Measurements from ENCODE around the gene BTBD9. TPM values are rescaled to one million over a fixed set of nuclear protein-coding genes. Genes with fewer than 3 reads are reported as not detected.

BTBD9 gene
- total RNA-seq, 1 experiment from 2014 or later = 4.3 TPM

- Histone ChIP-seq H3K9ac (ENCODE audit: low read length) (no peak overlapping the region), H4K20me1 (ENCODE audit: low read length) (no peaks in the 10 kb centered on the region), H3K36me3 (ENCODE audit: low read depth, low read length) (no peaks in the 10 kb centered on the region), H3K27me3 (ENCODE audit: low read length) (no peaks in the 10 kb centered on the region), H3K9me2 (replicated peaks; ENCODE audit: low read length) (no peaks in the 10 kb centered on the region), H3K4me3 (ENCODE audit: low read length) (no peak overlapping the region), H3K9me3 (ENCODE audit: low read length) (no peaks in the 10 kb centered on the region), H2AFZ (ENCODE audit: low read length) (no peak overlapping the region), H3K27ac (ENCODE audit: low read length) (peak overlapping the region; percentile 11), H3K79me2 (ENCODE audit: low read length) (no peaks in the 10 kb centered on the region), H3K4me2 (ENCODE audit: low read length) (peak overlapping the region; percentile 53), H3K4me1 (ENCODE audit: insufficient read depth, low read length) (peaks cover 29% of the 10 kb centered on the region), H3F3A (ENCODE audit: low read length, unreplicated experiment) (peaks cover 8% of the 10 kb centered on the region)
- intact Hi-C loops (cut with micrococcal nuclease) = loop anchor here (5.0 kb wide), 1 partner anchor 259 kb away; no protein-coding TSS in a partner anchor
- ChIA-PET POLR2A (ENCODE audit: unreplicated experiment) (no interaction called here), CTCF (no interaction called here)
- DNase-seq (peak; percentile 80), ATAC-seq (peak; percentile 68)
- BruUV-seq (replicated peaks) = no TSS peak
- TF ChIP-seq CTCF (conservative IDR thresholded peaks at IDR 0.05; ENCODE audit: low read depth, low read length) (no peak), EZH2phosphoT487 (IDR thresholded peaks at IDR 0.05; ENCODE audit: borderline replicate concordance, low read length) (no peak), EZH2 (IDR thresholded peaks at IDR 0.05; ENCODE audit: low read length, unreplicated experiment) (no peak)
These were observed 406.5 kb downstream of the BTBD9 start for GRCh38 chr6:38233161-38233791.

DNA sequence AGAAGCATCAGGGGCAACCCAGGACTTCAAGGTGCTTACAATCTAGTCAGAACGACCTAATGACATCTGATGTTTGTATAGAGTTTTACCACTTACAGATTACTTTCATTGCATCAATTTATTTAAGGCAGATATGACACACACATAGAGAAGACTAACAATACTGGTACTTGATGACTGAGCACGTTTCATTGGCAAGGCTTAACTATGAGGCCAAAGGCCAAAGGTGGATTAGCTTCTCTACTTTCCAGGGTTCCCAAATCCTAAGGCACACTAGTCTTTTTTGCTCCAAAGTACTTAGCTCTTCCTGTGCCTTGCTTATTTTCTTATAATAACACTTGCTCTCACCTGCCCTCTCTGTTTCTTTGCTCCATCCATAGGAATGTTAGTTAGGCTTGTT lies 414.0 kb downstream of the BTBD9 start:
- H3K4me2 ChIP-seq (ENCODE audit: low read length) = no peak overlapping the region
- intact Hi-C loops (cut with micrococcal nuclease) = no loop called here
- DNase-seq (no peak), ATAC-seq (no peak)
- no peak overlapping the region for H2AFZ ChIP-seq (ENCODE audit: low read length)
- no peaks in the 10 kb centered on the region for H3K9me2 ChIP-seq (replicated peaks; ENCODE audit: low read length)
- no peak overlapping the region for H3K4me3 ChIP-seq (ENCODE audit: low read length)
- no peak overlapping the region for H3K9ac ChIP-seq (ENCODE audit: low read length)
- H3K27me3 ChIP-seq (ENCODE audit: low read length) = no peaks in the 10 kb centered on the region
- ChIA-PET CTCF (no interaction called here), POLR2A (ENCODE audit: unreplicated experiment) (no interaction called here)
- H3K4me1 ChIP-seq (ENCODE audit: insufficient read depth, low read length) = peaks cover 2% of the 10 kb centered on the region
- no peaks in the 10 kb centered on the region for H3K79me2 ChIP-seq (ENCODE audit: low read length)
- TF ChIP-seq CTCF (conservative IDR thresholded peaks at IDR 0.05; ENCODE audit: low read depth, low read length) (no peak), EZH2phosphoT487 (IDR thresholded peaks at IDR 0.05; ENCODE audit: borderline replicate concordance, low read length) (no peak), EZH2 (IDR thresholded peaks at IDR 0.05; ENCODE audit: low read length, unreplicated experiment) (no peak)
- H3K36me3 ChIP-seq (ENCODE audit: low read depth, low read length) = no peaks in the 10 kb centered on the region
- H4K20me1 ChIP-seq (ENCODE audit: low read length) = no peaks in the 10 kb centered on the region
- BruUV-seq (replicated peaks) = no TSS peak
- no peaks in the 10 kb centered on the region for H3F3A ChIP-seq (ENCODE audit: low read length, unreplicated experiment)
- no peaks in the 10 kb centered on the region for H3K9me3 ChIP-seq (ENCODE audit: low read length)
- no peak overlapping the region for H3K27ac ChIP-seq (ENCODE audit: low read length)

GRCh38 chr6:38221251-38221650 lies 418.5 kb downstream of the BTBD9 start:
- POLR2A ChIA-PET (ENCODE audit: unreplicated experiment) = no interaction called here
- TF ChIP-seq CTCF (conservative IDR thresholded peaks at IDR 0.05; ENCODE audit: low read depth, low read length) (no peak), EZH2phosphoT487 (IDR thresholded peaks at IDR 0.05; ENCODE audit: borderline replicate concordance, low read length) (no peak), EZH2 (IDR thresholded peaks at IDR 0.05; ENCODE audit: low read length, unreplicated experiment) (no peak)
- intact Hi-C loops (cut with micrococcal nuclease) = loop anchor here (2.0 kb wide), 1 partner anchor 20 kb away; no protein-coding TSS in a partner anchor

More at GRCh38 chr6:38221251-38221650, 418.5 kb downstream of the BTBD9 start:
- CTCF ChIA-PET = no interaction called here
- H3F3A ChIP-seq (ENCODE audit: low read length, unreplicated experiment) = no peaks in the 10 kb centered on the region
- BruUV-seq (replicated peaks) = no TSS peak
- no peak for ATAC-seq
- H3K27me3 ChIP-seq (ENCODE audit: low read length) = no peaks in the 10 kb centered on the region
- H3K9me3 ChIP-seq (ENCODE audit: low read length) = no peaks in the 10 kb centered on the region
- no peaks in the 10 kb centered on the region for H4K20me1 ChIP-seq (ENCODE audit: low read length)
- H2AFZ ChIP-seq (ENCODE audit: low read length) = no peak overlapping the region
- no peaks in the 10 kb centered on the region for H3K36me3 ChIP-seq (ENCODE audit: low read depth, low read length)
- no peaks in the 10 kb centered on the region for H3K9me2 ChIP-seq (replicated peaks; ENCODE audit: low read length)
- DNase-seq = no peak
- H3K27ac ChIP-seq (ENCODE audit: low read length) = no peak overlapping the region
- H3K9ac ChIP-seq (ENCODE audit: low read length) = no peak overlapping the region
- H3K4me3 ChIP-seq (ENCODE audit: low read length) = no peak overlapping the region
- no peaks in the 10 kb centered on the region for H3K79me2 ChIP-seq (ENCODE audit: low read length)
- no peak overlapping the region for H3K4me2 ChIP-seq (ENCODE audit: low read length)
- peaks cover 17% of the 10 kb centered on the region for H3K4me1 ChIP-seq (ENCODE audit: insufficient read depth, low read length)

All from PC-3 (cell line).